MCF 10A (cell line): ENCODE measurements around the gene PHKB. TPM values are rescaled to one million over a fixed set of nuclear protein-coding genes. Genes with fewer than 3 reads are reported as not detected.

Experiments
- BruUV-seq: library from RNA; stranded (reverse); fragments of 400-500 nt; replicated peaks from 2 replicates; lab custom pipeline; 2021; lab: Mats Ljungman, UMichigan
- CTCF ChIA-PET: fragments of 300-600 bp; sonication (Branson Sonifier 250); formaldehyde crosslinking; extraction: SDS; loops from one replicate; lab custom pipeline; 2021; ENCODE audit warnings: antibody characterized with exemption, inconsistent platforms; lab: Yijun Ruan, JAX
- POLR2A ChIA-PET: fragments of 300-600, 350-650 bp; sonication (Branson Sonifier 250); formaldehyde crosslinking; extraction: SDS; loops from one replicate; lab custom pipeline; 2020; ENCODE audit warnings: antibody characterized with exemption, inconsistent platforms; lab: Yijun Ruan, JAX
- DNase-seq: peaks from one replicate; pipeline ENCODE4 v3.0.0-alpha.2; 2018; ENCODE audit not compliant: unreplicated experiment
- H3K27ac Mint-ChIP-seq: one replicate; pipeline ENCODE4 v1.8.0; 2022; ENCODE audit warnings: mild to moderate bottlenecking, low read depth, mixed read lengths; ENCODE audit not compliant: unreplicated experiment
- H3K27me3 Mint-ChIP-seq: one replicate; pipeline ENCODE4 v1.8.0; 2022; ENCODE audit warnings: mixed read lengths; ENCODE audit not compliant: insufficient read depth, unreplicated experiment
- H3K36me3 Mint-ChIP-seq: one replicate; pipeline ENCODE4 v1.8.0; 2022; ENCODE audit warnings: mild to moderate bottlenecking, moderate library complexity, mixed read lengths; ENCODE audit not compliant: insufficient read depth, unreplicated experiment
- H3K4me1 Mint-ChIP-seq: one replicate; pipeline ENCODE4 v1.8.0; 2022; ENCODE audit warnings: mixed read lengths; ENCODE audit not compliant: insufficient read depth, unreplicated experiment
- H3K4me3 Mint-ChIP-seq: one replicate; pipeline ENCODE4 v1.8.0; 2022; ENCODE audit warnings: mild to moderate bottlenecking, moderate library complexity, mixed read lengths; ENCODE audit not compliant: unreplicated experiment
- H3K9me3 Mint-ChIP-seq: one replicate; pipeline ENCODE4 v1.8.0; 2022; ENCODE audit warnings: mixed read lengths; ENCODE audit not compliant: unreplicated experiment
- CTCF ChIP-seq: fragments of 200-600 bp; IDR thresholded peaks from one replicate; pipeline ENCODE4 v1.8.0; 2022; ENCODE audit warnings: antibody characterized with exemption, mild to moderate bottlenecking; ENCODE audit not compliant: unreplicated experiment
- intact Hi-C: fragments of 100-400 bp; cut with micrococcal nuclease; formaldehyde crosslinking; loops from 2 replicates; pipeline ENCODE4 v1.14.1; 2022
- total RNA-seq: library from RNA; stranded (reverse); gene quantifications from 2 replicates; pipeline ENCODE4 v1.2.3, GENCODE V29; 2022

Gene PHKB
- total RNA-seq, 1 experiment from 2014 or later, result 62.2 TPM

DNA sequence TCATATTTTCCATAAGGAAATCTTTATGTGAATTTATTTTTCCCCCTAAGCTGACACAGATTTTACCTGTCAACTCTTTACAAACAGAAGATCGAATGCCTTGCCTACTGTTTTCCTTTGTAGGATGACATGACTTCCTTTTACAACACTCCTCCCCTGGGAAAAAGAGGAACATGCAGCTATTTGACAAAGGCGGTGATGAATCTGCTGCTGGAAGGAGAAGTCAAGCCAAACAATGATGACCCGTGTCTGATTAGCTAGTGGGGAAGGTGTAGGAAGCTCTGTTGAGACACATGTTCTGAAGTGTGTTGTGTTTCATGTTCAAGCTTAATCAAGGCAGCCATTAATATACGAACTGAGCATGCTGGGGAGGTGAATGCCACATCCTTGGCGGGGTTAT lies 238.0 kb downstream of the PHKB start:
- no TSS peak for BruUV-seq
- Mint-ChIP-seq H3K27me3 (no peaks in the 10 kb centered on the region), H3K4me1 (no peaks in the 10 kb centered on the region), H3K9me3 (no peaks in the 10 kb centered on the region), H3K27ac (no peak overlapping the region), H3K4me3 (no peak overlapping the region), H3K36me3 (peaks cover 49% of the 10 kb centered on the region)
- TF ChIP-seq CTCF, result no peak
- CTCF ChIA-PET, result interaction anchor here (1.0 kb wide), 1 partner anchor 27 kb away, joined by 3 read pairs; no protein-coding TSS in a partner anchor
- intact Hi-C loops, result no loop called here
- POLR2A ChIA-PET, result no interaction called here
- no peak for DNase-seq

- Mint-ChIP-seq H3K27ac (no peak overlapping the region), H3K4me1 (no peaks in the 10 kb centered on the region), H3K9me3 (no peaks in the 10 kb centered on the region), H3K36me3 (peaks cover 36% of the 10 kb centered on the region), H3K27me3 (no peaks in the 10 kb centered on the region), H3K4me3 (no peak overlapping the region)
- DNase-seq, result no peak
- no TSS peak for BruUV-seq
- intact Hi-C loops, result no loop called here
- ChIA-PET CTCF (interaction anchor here (0.8 kb wide), 1 partner anchor 290 kb away, joined by 4 read pairs; no protein-coding TSS in a partner anchor), POLR2A (interaction anchor here (0.6 kb wide), 1 partner anchor 41 kb away, joined by 3 read pairs; no protein-coding TSS in a partner anchor)
- TF ChIP-seq CTCF, result no peak
These were observed 239.9 kb downstream of the PHKB start for GRCh38 chr16:47700857-47701587.

- peaks cover 8% of the 10 kb centered on the region for H3K36me3 Mint-ChIP-seq
- H3K27me3 Mint-ChIP-seq, result no peaks in the 10 kb centered on the region
- DNase-seq, result no peak
- ChIA-PET CTCF (interaction anchor here (0.7 kb wide), 1 partner anchor 122 kb away, joined by 3 read pairs; no protein-coding TSS in a partner anchor), POLR2A (no interaction called here)
- H3K9me3 Mint-ChIP-seq, result no peaks in the 10 kb centered on the region
- no peak overlapping the region for H3K27ac Mint-ChIP-seq
- intact Hi-C loops, result no loop called here
- no peak for TF ChIP-seq CTCF
- BruUV-seq, result no TSS peak
- H3K4me3 Mint-ChIP-seq, result no peak overlapping the region
- no peaks in the 10 kb centered on the region for H3K4me1 Mint-ChIP-seq
These were observed 244.1 kb downstream of the PHKB start for GRCh38 chr16:47705266-47705665.

DNA sequence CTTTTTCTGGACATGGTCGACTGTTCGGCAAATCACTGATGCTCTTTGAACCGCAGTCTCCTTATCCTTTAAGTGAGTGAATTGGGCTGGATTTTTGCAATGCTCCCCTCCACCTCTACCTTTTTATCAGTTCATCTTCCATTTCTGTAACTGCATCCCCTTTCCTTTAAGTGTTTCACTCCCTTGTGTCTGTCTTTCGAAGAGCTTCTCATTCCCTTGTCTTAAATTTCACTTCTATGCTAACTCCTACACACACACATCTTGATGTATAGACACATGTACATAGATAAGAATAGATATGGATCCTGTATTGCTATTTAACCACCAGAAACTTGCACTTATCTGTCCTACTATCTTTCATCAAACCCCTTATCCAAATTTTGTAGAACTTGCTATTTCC lies 250.7 kb downstream of the PHKB start:
- peaks cover 24% of the 10 kb centered on the region for H3K4me1 Mint-ChIP-seq
- no peak overlapping the region for H3K27ac Mint-ChIP-seq
- BruUV-seq, result no TSS peak
- intact Hi-C loops, result no loop called here
- DNase-seq, result no peak
- no peak for TF ChIP-seq CTCF
- H3K36me3 Mint-ChIP-seq, result no peaks in the 10 kb centered on the region
- POLR2A ChIA-PET, result no interaction called here
- no peaks in the 10 kb centered on the region for H3K9me3 Mint-ChIP-seq
- H3K27me3 Mint-ChIP-seq, result no peaks in the 10 kb centered on the region
- CTCF ChIA-PET, result no interaction called here
- H3K4me3 Mint-ChIP-seq, result no peak overlapping the region
